HG03159 (cell line): ENCODE results near the gene RAB43.
A peak's percentile ranks its signal among the peaks of the same experiment; 100 is the strongest.
"Not testable (repeated sequence)": the region's sequence is repeated elsewhere in the genome, so short reads cannot be mapped to it uniquely, and the experiment has no call there.

Experiments
- ATAC-seq: cut with Tn5 transposase; IDR thresholded peaks from one replicate; pipeline ENCODE4 v1.9.1; 2021; ENCODE audit warnings: mild to moderate bottlenecking, moderate library complexity; ENCODE audit not compliant: unreplicated experiment

The RAB43 gene

GRCh38 chr3:129122412-129123011 is 908 bp upstream of the RAB43 start:
- no peak for ATAC-seq

- ATAC-seq = no peak
Measured at GRCh38 chr3:129121016-129121791, 400 bp downstream of the RAB43 start.

- ATAC-seq = peak; percentile 70
Measured at GRCh38 chr3:129120254-129121004, 1.2 kb downstream of the RAB43 start.

GRCh38 chr3:129119365-129120100 is 2.1 kb downstream of the RAB43 start:
- no peak for ATAC-seq

GRCh38 chr3:129118745-129119144 is 2.9 kb downstream of the RAB43 start:
- ATAC-seq = no peak

- ATAC-seq = no peak
Measured at GRCh38 chr3:129117134-129117533, 4.5 kb downstream of the RAB43 start.

GRCh38 chr3:129116482-129116946 is 5.1 kb downstream of the RAB43 start:
- no peak for ATAC-seq

GRCh38 chr3:129114455-129114854 is 7.1 kb downstream of the RAB43 start:
- no peak for ATAC-seq

- no peak for ATAC-seq
Measured at GRCh38 chr3:129112308-129113052, 9.1 kb downstream of the RAB43 start.

- ATAC-seq = not testable (repeated sequence)
Measured at GRCh38 chr3:129111076-129111780, 10.4 kb downstream of the RAB43 start.

GRCh38 chr3:129107793-129108192 is 13.8 kb downstream of the RAB43 start:
- no peak for ATAC-seq

- no peak for ATAC-seq
Measured at GRCh38 chr3:129106866-129107565, 14.6 kb downstream of the RAB43 start.

GRCh38 chr3:129106320-129106719 is 15.3 kb downstream of the RAB43 start:
- no peak for ATAC-seq

GRCh38 chr3:129105862-129106261 is 15.7 kb downstream of the RAB43 start:
- ATAC-seq = no peak

- ATAC-seq = no peak
Measured at GRCh38 chr3:129104498-129105079, 17.0 kb downstream of the RAB43 start.

- no peak for ATAC-seq
Measured at GRCh38 chr3:129104051-129104450, 17.6 kb downstream of the RAB43 start.

- no peak for ATAC-seq
Measured at GRCh38 chr3:129103296-129103695, 18.3 kb downstream of the RAB43 start.

- no peak for ATAC-seq
Measured at GRCh38 chr3:129101370-129102138, 20.1 kb downstream of the RAB43 start.
